NCI-H1105 (cell line): ENCODE measurements around the gene MAGI1.

Experiments used
- DNase-seq: peaks from one replicate; lab custom pipeline; 2025; lab: John Stamatoyannopoulos, UW

MAGI1 gene

DNA sequence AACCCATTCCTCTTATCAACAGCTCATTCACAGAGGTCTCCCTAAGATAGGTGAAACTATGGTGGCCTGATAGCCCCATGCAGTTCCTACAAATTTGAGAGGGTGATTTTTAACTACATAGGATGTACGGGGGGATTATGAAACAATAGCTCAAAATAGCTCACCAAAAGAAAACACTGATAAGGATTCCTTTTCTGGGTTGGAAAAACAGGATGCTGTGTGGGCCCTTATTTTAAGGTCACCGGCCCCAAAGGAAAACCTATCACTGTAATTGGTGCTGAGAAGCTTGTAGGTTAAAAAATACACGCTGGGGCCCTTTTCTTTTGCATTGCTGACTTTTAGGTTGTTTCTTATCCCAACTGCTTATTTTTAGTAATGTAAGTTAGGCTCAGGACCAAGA, 627.4 kb downstream of the MAGI1 start:
- DNase-seq: no peak

DNA sequence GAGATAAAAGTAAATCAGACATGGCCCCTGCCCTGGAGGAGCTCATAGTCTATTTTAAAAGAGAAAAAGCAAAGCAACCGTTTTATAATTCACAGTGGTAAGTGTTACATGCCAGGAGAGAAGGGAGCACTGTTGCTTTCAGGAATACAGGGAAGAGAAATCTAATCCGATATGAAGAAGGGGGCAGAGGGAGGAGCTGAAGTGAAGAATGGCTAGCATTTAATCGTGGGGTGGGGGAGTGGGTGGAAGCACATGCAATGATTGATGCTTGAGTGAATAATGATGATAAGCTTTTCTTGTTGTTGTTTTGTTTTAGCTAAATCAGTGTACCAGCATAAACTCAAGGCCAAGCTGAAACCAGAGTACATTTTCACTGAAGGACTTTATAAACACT, 629.5 kb downstream of the MAGI1 start:
- no peak for DNase-seq

DNA sequence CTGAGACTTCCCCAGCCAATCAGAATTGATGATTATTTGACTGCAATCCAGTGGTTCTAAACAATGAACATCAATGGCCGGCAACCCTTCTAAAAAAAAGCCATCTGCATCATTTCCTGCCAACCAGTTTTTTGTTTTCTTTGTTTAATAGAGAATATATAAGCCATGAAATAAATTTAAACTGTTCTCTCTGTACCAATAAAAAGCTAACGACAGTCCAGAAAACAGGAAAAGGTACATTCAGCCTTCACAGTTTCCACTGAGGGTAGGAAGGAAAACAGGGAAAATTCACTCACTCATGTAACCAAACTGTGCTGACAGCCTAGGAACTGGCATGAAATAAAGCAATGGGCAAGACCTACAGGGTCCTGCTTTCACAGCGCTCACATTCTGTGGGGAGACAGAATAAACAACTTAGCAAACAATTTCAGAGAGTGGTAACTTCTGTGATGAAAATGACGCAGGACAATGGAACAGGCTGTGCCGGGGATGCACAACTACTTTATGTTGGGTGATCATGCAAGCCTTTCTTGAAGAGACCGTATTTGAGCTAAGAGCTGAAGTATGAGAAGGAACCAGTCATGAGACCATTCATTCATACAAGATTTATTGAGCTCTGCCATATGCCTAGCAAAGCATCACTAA, 630.1 kb downstream of the MAGI1 start:
- DNase-seq: no peak

DNA sequence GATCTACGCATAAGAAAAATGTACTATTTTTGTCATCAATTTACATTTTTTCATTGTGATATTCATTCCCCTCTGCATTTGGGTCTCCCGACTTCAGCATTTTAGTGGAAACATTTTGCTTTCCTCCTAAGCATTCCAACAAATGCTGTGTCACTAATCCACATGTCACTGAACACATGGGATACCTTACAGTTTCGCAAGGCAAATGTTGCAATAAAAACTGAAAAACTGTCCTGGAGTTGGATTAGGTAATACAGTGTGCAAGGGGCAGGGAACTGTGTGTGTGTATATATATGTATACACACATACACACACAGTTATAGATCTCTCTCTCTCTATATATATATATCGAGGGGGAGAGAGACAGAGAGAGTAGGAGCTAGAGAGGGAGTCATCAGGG, 632.2 kb downstream of the MAGI1 start:
- DNase-seq: no peak

DNA sequence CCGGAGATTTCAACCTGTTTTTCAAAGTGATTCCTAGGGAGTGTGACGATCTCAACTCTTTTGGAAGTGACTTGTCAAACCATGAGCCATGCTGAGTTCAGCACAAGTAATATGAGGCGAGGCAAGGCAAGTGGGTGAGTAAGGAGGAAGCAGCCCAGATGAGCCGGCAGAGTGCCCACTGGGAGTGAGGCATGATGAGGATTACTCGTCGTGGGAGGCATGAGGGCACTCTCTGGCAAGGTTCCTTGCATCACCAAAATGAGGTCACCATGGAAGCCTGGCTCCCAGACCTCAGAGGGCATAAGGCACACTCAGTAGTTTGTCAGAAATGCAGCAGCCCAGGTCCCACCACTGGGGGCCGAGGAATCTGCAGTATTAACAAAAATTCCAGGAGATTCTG, 636.1 kb downstream of the MAGI1 start:
- no peak for DNase-seq

DNA sequence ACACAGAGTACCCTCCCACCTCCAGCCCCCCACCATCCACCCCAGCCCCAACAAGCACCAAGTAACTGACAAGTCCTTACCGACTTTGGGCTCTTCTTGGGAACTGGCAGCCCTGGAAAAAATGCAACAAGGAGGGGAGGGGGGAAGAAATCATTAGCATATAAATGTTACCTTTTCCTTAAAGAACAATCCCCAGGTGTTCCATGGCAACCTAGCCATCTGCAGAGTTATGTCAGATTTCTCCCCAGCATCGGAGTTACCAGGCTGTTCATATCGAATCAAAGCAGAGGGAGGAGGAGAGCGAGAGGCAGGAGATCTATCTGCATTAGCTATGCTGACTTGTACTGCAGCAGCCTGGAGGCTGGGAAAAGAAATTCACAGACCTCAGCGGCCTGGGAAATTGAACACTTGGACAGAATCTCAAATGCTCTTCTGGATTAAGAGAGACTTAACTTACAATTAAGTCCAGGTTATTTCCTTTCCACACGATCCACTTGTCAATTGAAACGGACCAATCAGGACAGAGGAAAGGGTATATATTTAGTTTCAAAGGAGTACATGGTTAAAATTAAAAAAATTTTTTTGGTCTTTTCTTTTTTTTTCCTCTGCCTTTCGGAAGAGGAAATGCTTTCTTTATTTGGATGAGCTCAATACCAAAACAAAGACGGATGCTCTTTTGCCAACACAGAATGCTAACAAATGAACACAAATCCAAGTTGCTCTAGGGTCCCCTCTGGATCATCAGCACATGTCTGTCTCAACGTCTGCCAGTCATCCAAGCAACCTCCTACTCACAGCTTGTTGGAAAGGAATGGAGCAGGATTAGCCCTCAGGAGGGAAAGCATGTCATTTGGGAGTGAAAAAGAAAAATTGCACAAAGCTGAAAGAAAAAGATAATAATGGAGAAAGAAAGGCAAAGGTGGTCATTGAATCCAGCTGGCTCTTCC, 637.1 kb downstream of the MAGI1 start:
- DNase-seq: no peak

DNA sequence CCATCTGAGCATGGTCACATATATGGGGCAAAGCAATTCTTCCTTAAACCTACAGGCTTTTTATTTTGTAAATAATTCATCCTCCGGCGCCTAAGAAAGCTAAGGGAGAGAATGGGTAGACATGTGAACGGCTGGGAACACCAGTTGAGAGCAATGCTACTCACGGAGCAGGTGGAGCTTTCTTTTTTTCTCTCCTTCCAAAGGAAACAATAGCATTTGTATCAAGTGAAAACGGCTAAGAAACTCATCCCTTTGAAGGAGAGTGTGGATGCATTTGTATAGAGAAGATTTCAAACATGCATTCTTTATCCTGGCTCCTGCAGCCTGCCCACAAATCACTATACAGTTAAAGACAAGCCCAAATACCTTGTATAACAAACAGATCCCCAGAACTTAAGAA, 637.8 kb downstream of the MAGI1 start:
- DNase-seq: no peak

DNA sequence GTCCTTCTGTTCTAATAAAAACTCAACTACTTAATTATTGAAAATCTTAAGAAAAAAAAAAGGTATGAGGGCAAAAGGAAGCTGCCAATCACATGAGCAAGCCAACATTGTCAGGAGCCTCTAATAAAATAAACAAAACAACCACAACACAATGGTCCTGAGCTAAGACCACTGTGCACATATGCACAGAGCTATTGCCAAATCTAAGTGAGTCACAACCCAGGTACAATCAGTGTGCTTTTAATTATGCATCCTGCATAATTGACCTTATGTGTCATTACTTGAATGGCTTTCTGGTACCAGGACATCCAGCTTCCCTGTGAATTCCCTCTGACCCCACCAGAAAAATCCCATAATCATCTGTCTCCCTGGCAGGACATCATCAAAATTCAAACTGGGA, 639.8 kb downstream of the MAGI1 start:
- no peak for DNase-seq

DNA sequence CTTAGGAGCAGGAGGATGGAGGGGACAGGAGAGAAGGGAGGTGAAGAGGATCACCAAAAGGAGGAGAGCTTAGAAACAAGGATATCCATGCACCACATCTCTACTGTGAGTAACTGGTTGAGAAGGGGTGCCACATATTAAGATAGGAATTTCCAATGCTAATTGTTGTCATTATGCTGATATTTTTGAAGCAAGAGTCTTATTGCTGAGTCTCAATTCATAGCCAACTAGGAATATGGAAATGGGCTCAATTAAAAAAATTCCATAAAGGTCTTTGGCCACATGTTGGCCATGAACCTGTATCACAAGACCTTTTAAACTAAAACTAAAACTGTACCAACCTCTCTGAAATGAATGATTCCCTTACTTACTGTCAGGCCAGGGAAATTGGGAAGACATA, 642.6 kb downstream of the MAGI1 start:
- no peak for DNase-seq

DNA sequence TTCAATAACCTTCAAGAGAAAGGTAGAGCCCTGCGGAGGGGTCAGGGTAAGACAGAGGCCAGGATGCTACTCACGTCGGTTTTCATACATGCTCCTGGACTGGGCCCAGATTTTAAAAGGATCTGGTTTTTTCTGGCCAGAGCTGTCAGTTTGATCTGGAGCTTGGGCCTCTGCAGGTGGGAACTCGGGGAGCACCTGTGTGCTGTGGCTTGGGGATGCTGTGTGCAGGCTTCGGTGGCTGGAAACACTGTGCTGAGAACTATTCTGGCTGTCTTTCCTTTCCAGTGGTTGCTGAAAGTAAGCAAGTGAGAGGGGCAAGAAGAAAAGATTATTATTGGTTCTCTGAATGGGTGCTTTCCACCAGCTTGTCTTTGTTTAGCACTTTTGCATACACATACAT, 647.6 kb downstream of the MAGI1 start:
- DNase-seq: no peak

DNA sequence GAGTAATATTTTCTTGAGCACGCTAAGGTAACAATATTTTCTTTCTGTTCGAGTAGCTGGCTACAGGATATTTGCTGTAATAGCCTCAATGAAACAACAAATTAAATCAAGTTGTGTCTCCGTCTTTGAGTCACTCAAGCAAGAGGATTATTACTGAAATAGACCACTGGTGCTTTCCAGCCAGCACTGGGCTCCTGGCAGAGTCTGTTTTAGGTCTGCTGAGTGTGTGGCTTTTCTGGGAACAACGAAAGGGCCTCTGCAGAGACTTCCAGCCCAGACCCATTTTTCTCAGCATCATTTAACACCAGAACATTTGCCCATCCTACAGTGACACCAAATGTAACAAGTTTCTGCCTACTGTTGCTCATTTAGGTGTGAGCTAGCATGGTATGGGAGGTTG, 652.9 kb downstream of the MAGI1 start:
- no peak for DNase-seq

DNA sequence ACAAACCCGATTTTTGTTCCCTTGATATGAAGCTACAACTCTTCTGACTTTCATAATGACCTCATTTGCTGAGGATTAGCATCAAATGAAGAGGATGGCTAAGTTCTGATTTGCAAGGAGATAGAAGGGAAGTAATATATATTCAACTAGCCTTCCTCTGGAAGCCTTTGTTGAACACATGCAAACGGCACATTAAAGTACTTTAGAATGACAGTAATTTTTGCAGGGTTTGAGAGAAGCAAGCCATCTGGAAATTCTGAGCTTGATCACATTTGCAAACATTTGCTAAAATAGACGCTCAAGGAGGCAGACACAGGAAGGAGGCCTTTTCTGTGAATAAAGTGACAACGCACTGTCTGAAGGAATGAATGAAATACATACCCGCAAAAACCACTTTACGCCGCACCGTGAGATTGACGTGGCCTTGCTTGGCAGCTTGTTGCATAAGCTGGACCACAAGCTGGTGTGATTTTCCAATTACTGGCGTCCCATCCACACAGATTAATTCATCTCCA, 657.2 kb downstream of the MAGI1 start:
- DNase-seq: no peak

DNA sequence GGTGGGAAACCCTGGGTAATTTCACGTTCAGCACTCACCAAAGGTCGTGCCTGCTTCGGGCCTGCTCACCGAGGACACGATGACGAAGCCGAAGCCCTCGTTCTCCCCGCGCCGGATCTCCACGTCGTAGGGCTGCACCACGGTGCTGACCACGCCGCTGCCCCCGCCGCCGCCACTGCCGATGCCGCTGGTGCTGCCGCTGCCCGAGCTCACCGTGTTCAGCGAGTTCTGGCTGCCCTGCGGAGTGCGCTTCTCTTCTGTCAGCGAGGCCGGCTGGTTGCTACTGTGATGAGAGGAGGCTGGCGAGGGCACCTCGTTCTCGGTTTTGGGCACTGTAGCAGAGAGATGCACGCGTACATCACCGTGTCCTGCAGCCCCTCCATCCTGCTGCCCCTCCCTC, 659.5 kb downstream of the MAGI1 start:
- no peak for DNase-seq

DNA sequence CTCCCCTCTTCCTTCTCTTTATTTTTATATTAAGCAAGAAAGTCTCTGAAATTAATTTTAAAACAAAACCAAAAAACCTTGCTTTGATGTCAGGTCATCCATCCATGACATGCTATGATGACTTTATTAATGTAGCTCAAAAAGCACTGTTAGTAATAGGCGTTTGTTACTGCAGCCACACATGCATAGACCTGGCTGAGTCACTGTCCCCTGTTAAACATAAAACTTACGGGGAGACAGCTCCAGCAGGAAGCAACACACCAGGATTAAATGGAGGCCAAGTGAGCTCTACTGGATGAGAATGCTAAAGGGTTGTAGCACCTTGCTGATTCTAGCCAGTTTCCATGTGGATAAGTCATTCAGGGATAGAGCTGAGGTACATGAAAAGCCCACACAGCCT, 661.1 kb downstream of the MAGI1 start:
- no peak for DNase-seq

DNA sequence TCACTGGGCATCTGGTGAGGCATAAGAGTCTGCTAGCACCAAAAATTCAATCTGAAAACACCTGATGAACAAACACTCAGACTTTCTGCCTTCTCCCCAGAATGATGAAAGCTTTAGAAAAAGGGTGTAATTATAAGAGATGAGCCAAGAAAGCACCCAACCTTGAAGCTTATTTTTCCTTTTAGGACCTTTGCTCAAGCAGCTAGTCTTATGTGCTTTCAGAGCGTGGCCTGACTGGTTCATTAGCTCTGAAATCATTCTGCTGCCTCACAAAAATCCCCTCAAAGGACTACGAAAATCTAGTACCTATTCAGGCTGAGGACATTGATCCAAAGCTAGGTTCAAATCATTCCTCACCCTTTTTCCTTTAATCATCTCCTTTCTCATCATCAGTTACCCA, 662.3 kb downstream of the MAGI1 start:
- DNase-seq: no peak

DNA sequence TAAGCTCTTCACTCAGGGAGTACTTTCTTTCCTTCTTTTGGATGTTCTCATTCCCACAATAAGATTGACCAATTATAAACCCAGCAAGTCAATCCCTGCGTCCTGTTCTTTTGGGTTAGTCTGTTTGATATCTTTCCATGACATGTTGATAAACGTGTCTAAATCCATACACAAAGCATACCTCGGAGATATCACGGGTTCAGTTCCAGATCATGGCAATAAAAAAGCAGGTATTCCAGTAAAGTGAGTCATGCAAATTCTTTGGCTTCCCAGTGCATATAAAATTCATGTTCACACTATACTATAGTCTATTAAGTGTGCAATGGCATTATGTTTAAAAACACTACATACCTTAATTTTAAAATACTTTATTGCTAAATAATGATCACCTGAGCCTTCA, 667.7 kb downstream of the MAGI1 start:
- no peak for DNase-seq

DNA sequence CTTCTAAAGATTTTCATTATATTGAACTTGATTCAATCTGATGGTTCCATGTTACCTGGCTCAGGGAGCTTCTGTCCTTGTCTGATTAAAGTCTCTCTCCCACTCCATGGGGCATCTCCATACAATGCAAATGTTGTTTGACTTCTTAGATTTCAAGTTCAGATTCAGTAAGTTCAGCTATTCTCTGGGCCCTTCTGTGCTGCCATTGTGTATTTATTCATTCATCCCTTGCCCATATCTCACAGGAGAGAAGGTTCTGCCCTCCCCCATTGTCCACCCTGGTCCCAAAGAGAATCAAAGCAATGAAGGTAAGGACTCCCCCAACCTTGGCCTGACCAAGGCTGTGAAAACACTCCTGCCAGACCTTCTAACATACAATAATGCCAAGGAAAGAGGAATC, 669.9 kb downstream of the MAGI1 start:
- no peak for DNase-seq

DNA sequence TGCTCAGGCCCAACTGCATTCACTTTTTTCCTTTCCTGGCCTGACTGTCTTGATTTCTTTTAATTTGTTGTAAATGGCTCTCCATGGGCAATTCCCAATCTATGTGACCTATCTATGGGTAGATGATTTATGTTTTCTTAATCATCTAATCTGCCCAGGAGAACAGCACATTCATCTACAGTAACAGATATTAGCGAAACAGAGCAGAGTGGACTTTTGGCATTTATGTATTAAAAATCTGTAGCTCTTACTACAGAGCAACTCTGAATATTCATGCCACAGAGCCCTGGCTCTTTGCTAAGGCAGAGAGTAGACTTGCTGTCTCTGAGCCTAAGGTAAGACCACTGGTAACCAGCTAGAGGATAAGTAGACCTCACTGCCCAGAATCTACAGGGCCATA, 676.0 kb downstream of the MAGI1 start:
- no peak for DNase-seq

DNA sequence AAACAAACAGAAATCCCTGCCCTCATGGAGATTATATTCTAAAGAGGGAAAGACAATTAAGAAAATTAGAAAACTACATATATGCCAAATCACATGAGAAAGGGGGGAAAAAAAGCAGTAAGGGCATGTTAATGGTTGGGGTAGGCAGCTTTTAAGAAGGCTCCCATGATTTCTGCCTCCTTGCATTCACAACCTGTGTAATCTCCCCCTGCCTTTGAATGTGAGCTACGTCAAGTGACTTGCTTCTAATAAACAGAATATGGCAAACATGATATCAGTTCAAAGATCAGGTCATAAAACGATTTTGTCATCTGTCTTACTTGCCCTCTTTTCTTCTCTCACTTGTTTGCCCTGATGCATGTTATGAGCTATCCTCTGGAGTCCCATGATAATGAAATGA, 677.3 kb downstream of the MAGI1 start:
- no peak for DNase-seq

DNA sequence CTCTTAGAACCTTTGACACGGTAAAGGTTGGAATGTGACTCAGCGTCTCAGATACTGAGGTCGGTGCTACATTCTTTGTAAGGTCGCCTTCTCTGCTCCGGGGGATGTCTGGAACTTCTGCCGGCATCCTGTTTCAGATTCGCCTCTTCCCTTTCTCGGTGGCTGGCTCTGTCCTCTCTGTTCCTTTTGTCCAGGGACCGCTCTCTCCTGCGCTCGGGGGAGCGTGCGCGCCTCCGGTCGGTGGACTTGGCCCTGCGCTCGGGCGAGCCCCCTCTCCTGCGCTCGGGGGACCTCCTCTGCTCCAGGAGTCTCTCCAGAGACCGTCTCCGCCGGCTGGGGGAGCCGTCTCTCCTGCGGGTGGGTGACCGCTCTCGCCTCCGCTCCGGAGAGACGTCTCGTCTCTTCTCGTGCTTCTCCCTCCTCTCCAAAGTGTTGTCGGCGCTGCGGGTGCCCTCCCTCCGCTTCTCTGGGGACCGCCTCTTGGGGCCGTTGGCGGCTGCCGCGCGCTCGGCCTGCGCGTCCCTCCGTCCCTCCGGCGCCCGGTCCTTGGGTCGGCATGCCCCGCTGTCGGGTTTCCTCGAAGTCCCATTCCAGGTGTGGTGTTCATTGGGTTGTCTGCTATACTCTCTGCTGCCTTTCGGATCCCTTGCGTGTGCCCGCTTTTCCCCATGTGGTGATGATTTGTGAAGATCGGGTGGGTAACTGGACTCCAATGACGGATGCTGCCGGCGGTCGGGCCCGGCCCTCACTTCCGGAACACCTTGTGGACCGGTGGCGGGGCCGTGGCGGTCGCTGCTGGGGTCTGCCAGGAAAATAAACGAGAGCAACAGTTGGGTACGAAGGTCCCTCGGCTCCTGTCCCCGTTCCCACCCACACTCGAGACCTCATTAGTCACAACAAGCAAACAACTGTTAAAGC, 682.1 kb downstream of the MAGI1 start:
- DNase-seq: no peak

DNA sequence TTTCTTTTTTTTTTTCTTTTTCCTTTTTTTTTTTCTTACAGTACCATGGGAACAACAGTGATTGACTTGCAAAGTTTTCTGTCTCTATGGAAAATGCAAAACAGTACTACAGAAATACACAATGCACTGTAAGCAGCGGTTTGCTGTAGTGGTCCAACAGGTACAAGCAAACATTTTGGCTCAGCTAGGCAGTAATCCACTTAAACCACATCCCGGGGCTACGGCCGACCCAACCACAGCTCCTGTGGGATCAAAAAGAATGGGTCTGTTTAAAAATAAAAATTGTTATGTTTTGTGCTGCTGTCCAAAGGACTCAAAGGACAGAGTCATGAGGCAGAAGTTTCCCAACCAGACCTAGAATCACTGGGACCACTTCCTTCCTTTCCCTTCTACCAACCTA, 683.8 kb downstream of the MAGI1 start:
- no peak for DNase-seq

DNA sequence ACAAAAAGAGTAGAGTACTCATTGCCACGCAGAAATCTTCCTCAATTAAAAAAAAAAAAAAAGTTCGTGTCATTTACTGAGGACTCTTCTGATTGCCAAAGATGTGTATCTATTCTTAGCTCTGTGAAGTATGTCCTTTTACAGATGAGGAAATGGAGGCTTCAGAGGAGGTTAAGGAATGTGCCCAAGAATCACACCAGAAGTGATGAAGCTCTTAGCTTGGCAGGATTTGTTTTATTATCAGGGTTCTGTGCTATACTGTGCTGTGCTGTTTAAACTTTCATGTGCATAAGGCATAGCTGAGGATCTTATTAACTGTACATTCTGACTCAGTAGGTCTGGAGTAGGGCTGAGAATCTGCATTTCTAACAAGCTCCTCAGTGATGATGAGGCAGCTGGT, 685.8 kb downstream of the MAGI1 start:
- DNase-seq: no peak
